ENCODE results near the gene MPHOSPH10.
"Not testable (repeated sequence)": the region's sequence is repeated elsewhere in the genome, so short reads cannot be mapped to it uniquely, and the experiment has no call there.

The MPHOSPH10 gene

DNA sequence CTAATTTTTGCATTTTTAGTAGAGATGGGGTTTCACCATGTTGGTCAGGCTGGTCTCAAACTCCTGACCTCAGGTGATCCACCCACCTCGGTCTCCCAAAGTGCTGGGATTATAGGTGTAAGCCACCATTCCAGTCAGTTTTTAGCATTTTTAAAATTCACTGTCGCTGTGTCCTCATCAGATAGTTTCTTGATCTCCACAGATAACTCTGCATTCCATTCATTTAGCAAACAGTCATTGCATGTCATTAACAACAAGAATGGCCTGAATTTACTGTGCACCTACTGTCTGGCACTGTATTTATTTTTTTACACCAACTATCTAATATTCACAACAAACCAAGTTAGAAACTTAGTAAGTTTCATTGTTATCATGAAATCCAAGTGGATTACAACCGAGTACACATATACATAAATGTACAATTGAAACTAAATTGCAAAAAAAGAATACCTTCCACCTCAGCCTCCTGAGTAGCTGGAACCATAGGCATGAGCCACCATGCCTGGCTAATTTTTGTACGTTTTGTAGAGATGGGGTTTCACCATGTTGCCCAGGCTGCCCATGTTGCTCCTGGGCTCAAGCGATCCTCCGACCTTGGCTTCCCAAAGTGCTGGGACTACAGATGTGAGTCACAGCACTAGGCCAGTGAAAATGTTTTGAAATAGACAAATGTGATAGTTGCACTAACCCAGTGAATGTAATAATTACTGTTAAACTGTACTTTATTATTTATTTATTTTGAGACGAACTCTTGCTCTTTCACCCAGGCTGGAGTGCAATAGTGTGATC is 4.7 kb upstream of the MPHOSPH10 start:
- no peak for DNase-seq

DNA sequence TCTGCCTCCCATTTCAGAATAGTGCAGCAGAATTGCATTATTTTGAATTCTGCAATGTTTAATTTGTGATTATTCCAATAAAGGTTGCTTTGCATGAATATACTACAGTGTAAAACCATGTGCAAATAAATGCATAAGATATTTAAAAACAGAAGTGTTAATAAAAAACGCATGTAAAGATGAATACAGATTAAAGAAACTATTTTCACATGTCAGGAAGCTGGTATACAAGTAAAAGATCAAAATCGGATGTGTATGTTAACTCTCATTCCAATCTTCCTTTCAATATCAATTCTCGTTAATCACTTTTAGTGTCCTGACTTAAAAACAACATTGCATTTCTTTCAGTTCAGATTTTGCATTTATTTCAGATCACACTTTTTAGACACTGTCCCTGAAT is 3.5 kb upstream of the MPHOSPH10 start:
- no peak for DNase-seq

DNA sequence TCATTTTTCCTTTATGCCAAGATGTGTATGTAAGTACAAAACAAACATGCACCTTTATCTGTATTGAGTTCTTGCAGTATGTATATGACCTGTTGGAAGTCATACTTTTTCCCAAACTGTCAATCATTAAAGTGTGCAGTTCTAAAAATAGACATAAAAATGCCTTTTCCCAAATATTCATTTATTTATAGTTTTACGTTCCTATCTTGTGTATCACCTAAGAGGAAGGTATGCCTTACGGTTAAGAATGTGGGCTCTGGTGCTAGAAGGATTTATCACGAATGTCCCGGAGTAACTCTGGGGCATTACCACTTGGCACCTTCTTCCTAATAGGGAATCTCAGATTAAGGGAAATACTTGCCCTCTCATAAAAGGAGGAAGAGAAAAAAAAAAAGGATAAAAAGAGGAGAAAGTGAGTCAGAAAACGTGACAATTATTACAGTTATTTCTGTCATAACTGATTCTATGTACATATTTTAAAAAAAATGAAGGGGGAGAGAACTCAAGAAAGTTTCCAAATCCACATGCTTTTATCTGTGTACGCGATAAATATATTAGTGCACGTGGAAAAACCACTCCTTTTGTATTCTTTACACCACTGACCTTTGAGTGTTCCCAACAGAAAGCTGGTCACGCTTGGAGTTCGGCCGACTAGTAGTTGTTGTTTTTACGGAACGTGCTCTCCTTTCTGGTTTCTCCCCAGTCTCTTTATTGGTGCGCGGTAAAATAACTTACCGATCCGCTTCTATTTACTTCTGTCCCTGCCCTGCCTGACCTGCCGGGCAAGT is 1.1 kb upstream of the MPHOSPH10 start:
- no peak for DNase-seq

DNA sequence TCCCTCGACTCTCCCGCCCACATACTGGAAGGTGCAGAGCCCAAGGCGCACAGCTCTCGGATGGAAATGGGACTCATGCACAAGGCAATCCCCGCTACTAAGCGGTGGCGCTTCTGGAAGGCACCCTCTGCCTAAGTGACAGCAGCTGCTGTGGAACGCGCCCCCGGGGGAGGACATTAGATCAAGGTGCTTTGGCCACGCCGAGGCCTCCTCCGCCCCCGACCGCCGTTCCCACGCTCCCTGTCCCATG is 607 bp upstream of the MPHOSPH10 start:
- DNase-seq = no peak

DNA sequence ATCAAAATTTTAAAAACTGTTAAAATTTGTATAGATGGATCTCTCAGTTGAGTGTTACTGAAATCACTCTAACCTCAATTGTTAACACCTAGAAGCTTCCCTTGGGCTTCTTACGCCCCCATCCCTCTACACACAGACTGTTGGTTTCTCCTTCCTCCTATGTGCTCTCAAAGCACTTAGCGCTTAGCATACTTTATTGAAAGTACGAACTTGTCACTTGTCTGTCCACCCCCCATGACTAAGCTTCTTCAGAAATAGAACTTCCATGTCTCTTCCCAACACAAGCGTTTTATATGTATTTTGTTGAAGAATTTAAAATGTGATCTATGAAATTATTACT is 441 bp downstream of the MPHOSPH10 start:
- DNase-seq = no peak

DNA sequence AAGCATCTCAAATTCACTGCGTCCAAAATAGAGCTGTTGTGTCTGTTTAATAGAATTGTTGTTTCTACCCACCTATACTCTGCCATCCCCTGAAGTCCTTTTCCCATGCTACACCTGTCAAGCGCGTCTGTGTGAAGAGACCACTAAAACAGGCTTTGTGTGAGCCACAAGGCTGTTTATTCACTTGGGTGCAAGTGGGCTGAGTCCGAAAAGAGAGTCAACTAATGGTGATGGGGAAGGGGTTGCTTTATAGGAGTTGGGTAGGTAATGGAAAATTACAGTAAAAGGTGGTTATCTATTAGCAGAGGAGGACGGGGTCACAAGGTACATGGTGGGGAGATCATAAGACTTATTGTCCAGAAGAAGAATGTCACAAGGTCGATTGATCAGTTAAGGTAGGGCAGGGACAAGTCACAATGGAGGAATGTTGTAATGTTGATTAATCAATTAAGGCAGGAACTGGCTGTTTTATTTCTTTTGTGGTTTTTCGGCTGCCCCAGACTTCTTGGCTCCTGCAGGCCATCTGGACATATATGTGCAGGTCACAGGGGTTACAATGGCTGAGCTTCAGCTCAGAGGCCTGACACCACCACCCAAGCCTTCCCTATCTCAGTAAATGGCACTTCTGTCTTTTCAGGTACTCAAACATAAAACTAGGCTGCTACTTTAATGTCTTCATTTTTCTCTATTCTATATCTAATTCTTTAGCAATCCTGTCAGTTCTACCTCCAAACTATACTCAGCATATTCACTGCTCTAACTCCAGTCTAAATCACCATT is 1.1 kb downstream of the MPHOSPH10 start:
- DNase-seq = not testable (repeated sequence)

DNA sequence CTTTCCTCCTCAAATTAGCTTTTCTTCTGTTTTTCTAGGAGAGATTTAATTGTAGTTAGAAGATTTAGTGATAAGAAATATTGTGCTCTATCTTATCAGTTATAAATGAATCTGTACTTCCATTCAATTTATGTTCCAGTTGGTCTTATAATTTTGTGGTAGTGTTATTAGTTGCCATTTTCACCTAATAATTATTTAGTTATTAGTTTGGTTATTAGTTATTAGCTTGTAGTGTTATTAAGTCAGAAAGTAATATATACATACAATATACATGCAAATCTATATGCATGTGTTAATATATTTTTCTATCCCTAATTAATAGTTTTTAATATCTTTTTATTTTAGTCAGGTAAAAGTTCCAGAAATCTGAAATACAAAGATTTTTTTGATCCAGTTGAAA is 3.2 kb downstream of the MPHOSPH10 start:
- DNase-seq = no peak

DNA sequence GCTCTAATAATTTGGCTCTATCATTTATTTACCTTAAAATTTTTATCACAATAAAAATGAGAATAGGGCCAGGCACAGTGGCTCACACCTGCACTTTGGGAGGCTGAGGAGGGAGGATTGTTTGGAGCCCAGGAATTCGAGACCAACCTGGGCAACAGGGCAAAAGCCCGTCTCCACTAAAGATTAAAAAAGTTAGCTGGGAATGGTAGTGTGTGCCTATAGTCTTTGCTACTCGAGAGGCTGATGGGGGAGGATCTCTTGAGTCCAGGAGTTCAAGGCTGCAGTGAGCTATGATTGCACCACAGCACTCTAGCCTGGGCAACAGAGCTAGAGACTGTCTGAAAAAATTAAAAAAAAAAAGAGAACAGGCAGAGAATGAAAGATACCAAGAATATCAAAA is 5.7 kb downstream of the MPHOSPH10 start:
- no peak for DNase-seq

DNA sequence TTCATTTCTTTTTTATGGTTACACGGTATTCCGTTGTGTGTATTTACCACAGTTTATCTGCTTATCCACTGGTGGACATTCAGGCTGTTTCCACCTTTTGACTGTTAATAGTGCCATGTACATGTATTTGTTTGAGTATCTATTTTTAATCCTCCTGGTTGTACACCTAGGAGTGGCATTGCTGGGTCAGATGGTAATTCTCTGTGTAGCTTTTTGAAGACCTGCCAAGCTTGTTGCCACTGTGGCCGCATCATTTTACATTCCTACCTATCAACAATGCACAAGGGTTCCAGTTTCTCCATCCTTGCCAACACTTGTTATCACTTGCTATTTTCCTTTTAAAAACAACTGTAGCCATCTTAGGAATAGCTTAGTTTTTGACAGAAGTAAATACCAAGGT is 13.3 kb downstream of the MPHOSPH10 start:
- no peak for DNase-seq

DNA sequence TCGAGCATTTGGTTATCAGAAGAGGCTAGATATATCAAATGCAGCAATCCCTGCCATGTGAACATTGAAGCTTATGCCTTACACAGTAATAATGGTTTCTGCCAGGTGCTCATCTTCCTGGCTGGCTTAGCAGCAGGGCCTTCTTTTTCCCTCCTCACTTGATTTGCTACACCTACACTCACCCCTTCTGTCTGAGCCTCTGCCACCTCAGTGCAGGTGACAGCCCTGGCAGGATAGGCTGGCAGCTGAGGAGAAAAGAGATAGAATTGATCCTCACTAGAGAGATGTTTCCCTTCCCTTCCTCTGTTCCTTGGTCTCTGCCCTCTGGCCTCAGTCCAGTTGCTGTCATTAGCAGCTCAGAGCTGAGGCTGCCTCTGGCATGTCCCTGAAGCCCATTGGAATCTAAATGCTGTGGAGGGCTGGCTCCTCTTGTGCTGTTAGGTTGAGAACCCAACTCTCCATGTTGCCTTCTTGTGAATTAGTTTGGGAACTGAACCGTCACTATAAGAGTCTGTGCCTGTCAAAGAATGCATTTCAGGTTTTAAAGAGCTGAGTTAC is 18.2 kb downstream of the MPHOSPH10 start:
- no peak for DNase-seq

DNA sequence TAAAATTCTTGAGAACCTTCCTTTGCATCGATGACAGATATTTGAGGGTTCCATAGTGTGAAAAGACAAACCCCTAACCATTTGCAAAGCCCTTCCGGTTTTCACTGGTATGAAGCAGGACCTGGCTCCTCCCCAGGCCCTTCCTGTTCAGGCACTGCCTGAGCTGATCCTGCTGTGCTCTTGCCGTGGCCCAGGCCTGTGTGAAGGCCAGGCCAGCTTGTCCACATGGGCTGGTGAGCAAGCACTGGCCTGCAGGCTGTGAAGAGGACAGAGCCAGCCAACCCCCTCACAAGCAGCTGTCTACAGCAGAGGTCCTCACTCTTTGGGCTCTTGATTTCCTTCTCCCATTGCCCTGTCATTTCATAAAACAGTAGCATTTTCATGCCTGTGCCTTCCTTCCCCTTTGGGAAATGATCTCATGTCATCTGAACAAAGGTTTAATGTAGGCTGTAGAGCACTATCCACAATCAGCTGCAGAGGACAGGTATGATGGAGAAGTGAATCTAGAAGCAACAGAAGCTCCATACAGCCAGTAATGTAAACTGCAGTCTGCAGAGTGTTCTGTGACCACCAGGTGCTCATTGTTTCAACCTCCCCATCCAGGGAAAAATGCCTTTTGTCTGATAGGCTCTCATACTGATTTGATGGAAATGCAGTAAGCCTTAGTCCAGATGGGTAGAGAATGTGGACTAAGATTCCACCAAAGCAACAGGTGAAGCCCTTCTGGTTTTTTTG is 19.8 kb downstream of the MPHOSPH10 start:
- DNase-seq = no peak

DNA sequence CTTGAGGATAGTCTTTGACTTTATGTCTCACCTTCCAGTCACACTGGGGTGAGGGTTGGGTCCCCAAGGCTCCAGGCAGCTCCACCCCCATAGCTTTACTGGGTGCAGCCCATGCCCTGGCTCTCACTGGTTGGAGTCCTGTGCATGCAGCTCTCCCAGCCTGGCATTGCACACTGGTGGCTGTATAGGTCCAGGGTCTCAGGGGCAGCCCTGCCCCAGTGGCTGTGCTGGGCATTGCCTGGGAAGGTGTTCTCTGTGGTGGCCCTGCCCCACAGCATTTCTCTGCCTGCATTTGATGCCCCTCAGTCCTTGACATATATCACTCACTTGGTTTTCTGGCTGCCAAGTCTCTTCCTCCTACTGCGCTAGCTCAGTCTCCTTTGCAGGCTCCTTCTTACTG is 21.2 kb downstream of the MPHOSPH10 start:
- no peak for DNase-seq

DNA sequence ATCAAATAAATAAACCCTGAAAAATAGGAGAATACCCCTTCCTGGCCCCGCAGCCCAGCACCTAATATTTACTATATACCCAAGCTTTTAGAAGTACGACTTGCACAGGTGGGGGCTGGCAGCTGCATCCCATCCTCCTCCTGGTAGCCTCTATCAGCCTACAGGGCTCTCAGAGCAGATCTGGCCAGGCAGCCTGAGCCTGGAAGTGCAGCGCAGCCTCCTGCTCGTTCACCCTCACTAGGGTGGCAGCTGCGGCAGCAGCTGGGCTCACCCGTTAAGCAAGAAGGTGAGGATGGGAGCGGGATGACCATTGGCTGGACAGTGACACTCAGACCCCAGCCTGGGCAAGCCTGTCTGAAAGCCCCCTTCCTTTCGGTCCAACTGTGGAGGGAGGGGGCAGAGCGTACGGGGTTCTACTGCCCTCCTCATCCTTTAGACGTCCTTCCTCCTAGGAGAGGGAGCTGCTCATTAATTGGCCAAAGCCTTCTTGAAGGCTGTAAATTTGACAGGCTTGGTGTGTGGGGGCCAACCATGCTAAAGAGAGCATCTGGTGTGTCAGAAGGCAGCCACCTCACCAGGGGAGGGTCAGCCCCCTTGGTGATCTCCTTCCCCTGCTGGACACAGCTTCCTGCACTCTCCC is 23.3 kb downstream of the MPHOSPH10 start:
- DNase-seq = no peak

DNA sequence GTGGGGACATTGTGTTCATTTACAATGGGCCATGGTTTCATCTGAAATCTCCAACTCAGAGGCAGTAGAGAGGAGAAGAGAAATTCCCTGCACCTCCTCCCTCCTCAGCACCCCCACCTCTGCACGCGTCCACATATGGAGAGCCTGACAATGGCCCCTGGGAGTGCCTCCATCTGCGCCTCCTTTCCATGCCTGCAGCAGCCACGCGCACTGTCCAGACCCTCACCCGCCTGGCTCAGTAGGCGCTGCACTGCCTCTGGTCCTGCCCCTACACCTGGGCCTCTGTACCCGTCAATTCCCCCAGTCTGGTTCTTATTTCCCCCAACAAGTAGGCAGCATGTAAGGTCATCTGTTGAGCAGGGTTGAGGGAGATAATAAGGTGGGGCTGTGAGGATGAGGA is 23.8 kb downstream of the MPHOSPH10 start:
- DNase-seq = no peak

DNA sequence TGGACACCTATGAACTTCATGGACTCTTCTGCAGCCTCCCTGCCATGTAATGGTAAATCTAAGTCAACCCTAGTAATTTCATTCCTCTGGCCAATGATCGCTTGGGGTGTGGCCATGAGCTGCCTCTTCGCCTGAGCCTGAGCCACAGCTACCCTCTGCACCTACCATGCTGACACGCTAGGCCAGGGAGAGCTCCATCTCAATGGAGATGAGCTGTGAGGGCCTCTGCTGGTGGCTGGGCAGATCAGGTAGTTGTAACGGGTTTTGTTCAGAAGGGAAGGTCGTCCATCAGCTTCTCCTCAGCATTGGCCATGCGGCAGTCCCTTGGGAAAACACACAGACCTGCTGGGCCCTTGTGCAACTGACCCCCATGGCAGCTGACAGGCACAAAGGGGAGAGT is 24.4 kb downstream of the MPHOSPH10 start:
- DNase-seq = no peak

DNA sequence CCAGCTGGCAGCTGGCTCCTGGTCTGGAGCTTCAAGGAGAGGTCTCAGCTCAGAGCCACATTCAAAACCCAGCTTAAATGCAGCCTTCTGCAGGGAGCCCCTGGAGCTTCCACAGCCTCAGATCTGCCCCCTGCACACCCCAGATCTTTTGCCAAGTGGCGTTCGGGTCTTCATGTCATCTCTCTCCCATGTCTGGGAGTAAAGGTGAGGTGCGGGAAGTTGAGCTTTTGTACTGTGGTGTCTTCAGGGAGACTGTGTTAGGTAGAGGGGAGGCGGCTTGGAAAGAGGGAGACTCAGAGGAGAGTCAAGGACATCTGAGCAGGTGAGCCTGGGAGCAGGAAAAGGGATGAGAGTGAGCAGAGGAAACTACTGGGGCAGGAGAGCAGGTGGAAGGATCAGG is 25.4 kb downstream of the MPHOSPH10 start:
- no peak for DNase-seq

DNA sequence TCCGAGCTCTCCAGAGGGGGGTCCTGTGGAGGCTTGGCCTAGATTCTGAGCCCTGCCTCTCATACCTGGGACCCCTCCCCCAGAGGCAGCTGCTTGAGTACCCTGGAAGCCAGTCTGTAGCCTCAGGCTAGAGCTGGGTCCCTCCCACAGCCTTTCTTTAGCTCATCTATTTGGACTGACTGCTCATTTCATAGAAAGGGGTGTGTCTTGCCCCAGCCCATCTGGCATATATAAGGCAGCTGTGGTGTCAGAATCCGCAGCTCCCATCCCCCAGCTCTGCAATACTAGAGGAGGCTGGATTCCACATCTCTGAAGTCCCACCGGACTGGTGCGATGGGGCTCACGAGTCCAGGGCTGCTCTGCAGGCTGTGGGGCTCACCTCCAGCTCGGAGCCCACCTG is 26.1 kb downstream of the MPHOSPH10 start:
- DNase-seq = no peak

DNA sequence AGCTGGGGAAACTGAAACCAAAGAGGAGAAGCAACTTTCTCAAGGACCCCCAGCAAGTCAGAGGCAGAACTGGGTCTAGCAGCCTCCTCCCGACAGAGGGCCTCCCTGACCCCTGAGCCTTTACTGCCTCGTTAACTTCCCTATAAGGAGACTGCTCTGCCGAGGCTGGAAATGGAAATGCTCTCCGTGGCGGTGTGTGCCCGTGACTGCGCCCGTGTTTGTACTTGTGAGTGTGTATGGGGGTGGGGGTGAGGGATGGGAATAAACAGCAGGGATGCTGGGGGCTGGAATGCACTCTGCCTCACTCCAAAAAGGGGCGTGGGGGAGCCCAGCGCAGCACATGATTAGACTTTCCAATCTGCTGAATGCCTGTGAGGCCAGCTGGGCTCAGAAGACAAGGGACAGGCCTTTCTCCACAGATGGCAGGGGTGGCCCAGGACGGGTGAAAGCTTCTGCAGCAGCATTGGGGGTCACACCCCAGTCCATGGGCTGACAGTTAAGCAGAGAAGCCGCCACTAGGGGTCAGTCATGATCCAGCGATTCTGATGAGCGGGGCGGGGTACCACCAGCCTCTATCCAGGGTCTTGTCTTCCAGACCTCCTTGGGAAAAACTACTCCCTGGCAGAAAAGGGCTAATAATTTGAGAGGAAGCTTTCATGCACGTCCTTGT is 26.8 kb downstream of the MPHOSPH10 start:
- peak; percentile 66 for DNase-seq

DNA sequence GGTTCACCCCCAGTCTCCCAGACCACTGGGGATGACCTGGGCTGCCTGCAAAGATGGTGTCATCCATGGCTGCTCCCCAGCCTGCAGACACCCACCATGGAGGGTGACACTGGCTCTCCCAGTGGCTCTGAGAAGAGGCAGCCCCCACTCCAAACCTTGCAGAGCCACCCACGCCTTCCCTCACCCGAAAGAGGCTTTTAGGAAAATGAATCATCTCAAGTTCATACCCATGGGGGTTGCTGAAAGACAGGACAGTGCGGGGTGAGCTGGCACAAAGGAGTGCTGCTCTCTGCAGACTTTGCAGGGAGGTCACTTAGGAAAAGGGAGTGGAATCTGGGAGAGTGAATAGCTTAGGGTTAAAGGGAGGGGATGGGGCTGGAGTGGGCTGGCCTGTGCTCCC is 36.4 kb downstream of the MPHOSPH10 start:
- no peak for DNase-seq

DNA sequence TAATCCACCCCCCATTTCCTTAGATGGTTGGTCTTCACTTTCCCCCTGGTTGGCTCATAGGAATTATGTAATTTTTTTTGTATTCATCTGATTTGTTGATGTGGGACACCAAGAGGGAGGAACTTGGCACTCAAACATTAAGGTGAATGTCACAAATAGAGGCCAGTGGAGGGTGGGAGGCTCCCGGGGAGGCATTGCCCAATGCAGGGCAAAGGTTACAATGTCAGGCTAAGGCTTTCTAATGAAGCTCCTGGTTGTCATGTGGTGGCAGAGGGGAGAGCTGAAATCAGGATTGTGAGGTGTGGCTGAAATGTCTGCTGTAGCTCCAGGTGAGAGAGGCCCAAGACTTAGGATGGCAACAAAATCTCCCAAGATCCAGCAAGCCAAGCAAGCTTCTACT is 42.7 kb downstream of the MPHOSPH10 start:
- no peak for DNase-seq

DNA sequence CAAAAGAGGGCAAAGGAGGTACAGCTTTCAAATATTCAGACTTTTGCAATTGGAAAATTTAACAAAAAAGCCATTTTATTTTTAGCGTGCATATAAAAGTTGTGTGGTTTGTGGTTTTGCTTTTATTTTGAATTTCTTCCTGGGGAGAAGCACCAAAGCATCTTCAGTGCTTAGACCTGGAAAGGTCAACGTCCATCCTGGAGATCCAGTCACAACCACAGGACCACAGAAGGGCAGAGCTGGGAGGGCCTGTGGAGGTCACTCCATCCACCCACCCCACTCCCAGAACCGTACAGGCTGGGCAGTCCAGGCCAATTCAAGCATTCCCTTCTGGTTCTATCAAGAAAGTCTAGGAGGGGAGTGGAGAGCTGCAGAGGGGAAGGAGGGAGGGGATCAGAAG is 43.8 kb downstream of the MPHOSPH10 start:
- no peak for DNase-seq

DNA sequence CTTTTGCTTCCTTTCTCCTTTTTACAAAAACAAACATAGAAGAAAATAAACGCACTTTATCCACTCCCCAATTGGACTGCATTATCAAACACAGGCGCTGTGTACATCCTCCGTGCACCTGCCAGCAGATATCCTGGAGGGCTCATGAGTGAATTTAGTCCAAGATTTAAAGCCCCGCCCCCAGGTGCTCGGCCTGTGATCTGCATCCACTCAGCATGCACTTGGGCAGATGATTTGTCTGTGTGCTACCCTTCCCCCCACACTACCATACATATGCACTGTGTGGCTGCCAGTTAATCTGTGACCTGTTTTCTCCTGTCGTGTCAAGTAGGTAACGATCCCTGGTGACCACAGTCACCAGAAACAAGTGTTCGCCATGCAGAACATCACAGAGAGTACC is 48.4 kb downstream of the MPHOSPH10 start:
- DNase-seq = not testable (repeated sequence)

Measured in stimulated activated CD4-positive, alpha-beta T cell treated with anti-CD3 and anti-CD28 coated beads, Interleukin-4, amount 100 ng/mL, for 24 hours (primary cell).